ENCODE data around the gene F10. TPM values are rescaled to one million over a fixed set of nuclear protein-coding genes. Genes with fewer than 3 reads are reported as not detected.

Gene F10
- total and polyA plus RNA-seq, 2 of the 13 experiments (the other 11 are each of a cell fraction or from before 2014, with no cell fraction given): 58.4 to 237 TPM

GRCh38 chr13:113182046-113182445, 59.4 kb downstream of the F10 start:
- Histone ChIP-seq H3K9me3 (ENCODE audit: low read length) (no peaks in the 10 kb centered on the region), H3K27me3 (ENCODE audit: control insufficient read depth in 1 of 2, insufficient read depth in 2 of 2, low read length in 2 of 2) (no peaks in the 10 kb centered on the region), H3K27ac (ENCODE audit: extremely low read length, insufficient read depth, low read length) (no peak overlapping the region), H3K79me2 (ENCODE audit: insufficient read depth, low read length) (peaks cover 3% of the 10 kb centered on the region), H3K36me3 (replicated peaks in 1 of 2; ENCODE audit: control insufficient read depth in 1 of 2, insufficient read depth in 2 of 2, low read length in 2 of 2) (peaks cover 27 to 62% of the 10 kb centered on the region in 2 experiments), H3K4me1 (ENCODE audit: insufficient read depth, low read length) (peaks cover 30% of the 10 kb centered on the region), H3K4me3 (replicated peaks in 1 of 3; ENCODE audit: insufficient read depth in 1 of 3, low read depth in 2 of 3, low read length in 3 of 3) (no peak overlapping the region), H2AFZ (ENCODE audit: low read length) (no peak overlapping the region), H3K4me2 (ENCODE audit: low read depth, low read length) (no peak overlapping the region), H4K20me1 (ENCODE audit: insufficient read depth, low read length) (no peaks in the 10 kb centered on the region; the same call in 1 of the 2 replicates), H3K9ac (ENCODE audit: insufficient read depth, low read depth, low read length) (no peak overlapping the region)
- in situ Hi-C loops (cut with HindIII; ENCODE audit: extremely low pct_ligation_motif_present, low pct_unique_long_range_greater_than_20kb): no loop called here
- POLR2A ChIA-PET: interaction anchor here (2.4 kb wide), 1 partner anchor 27 kb away, joined by 16 read pairs; the partner anchor contains the start of genes CUL4A and PCID2
- CTCF ChIA-PET (ENCODE audit: low intra/inter-chr PET ratio, low total read pairs): no interaction called here
- DNase-seq (ENCODE audit: low spot score): no peak
- intact Hi-C loops (cut with micrococcal nuclease; ENCODE audit: unreplicated experiment): loop anchor here (5.0 kb wide), 1 partner anchor 60 kb away; the partner anchor contains the start of gene F10
- ATAC-seq: no peak
- TF ChIP-seq MIER3 (CRISPR knock-in tag; IDR thresholded peaks at IDR 0.05; ENCODE audit: borderline replicate concordance) (no peak), ZNF724P (CRISPR knock-in tag; IDR thresholded peaks at IDR 0.05; ENCODE audit: borderline replicate concordance) (no peak), ZXDC (CRISPR knock-in tag; IDR thresholded peaks at IDR 0.05) (no peak), ZNF160 (CRISPR knock-in tag; IDR thresholded peaks at IDR 0.05) (no peak), FOXJ3 (CRISPR knock-in tag; IDR thresholded peaks at IDR 0.05; ENCODE audit: borderline replicate concordance) (no peak)
- no TSS peak for BruUV-seq (replicated peaks)
- FAIRE-seq: no peak
- 97% methylated on average over 4 of the region's 4 CpGs for WGBS (ENCODE audit: low lambda C conversion rate)
